GM12878 (cell line): ENCODE measurements around the gene HSD17B12. TPM values are rescaled to one million over a fixed set of nuclear protein-coding genes. Genes with fewer than 3 reads are reported as not detected.
A peak's percentile ranks its signal among the peaks of the same experiment; 100 is the strongest.
"Not testable (repeated sequence)": the region's sequence is repeated elsewhere in the genome, so short reads cannot be mapped to it uniquely, and the experiment has no call there.

ENCODE experiments used
- ATAC-seq: fragments of 200-7000 bp; cut with Tn5 transposase; 3 replicates; pipeline ENCODE4 v1.9.1; 2020; ENCODE audit warnings: mild to moderate bottlenecking, moderate library complexity
- BruUV-seq: library from RNA; stranded (reverse); fragments of 400-500 nt; replicated peaks from 2 replicates; lab custom pipeline; 2021; lab: Mats Ljungman, UMichigan
- CTCF ChIA-PET: fragments of 300-600 bp; sonication (Branson Sonifier 250); formaldehyde crosslinking; extraction: SDS; loops from one replicate; lab custom pipeline; 2021; ENCODE audit warnings: inconsistent platforms; lab: Yijun Ruan, JAX
- POLR2A ChIA-PET: fragments of 350-600 bp; formaldehyde crosslinking; extraction: SDS; loops from one replicate; lab custom pipeline; 2021; ENCODE audit warnings: inconsistent platforms; lab: Charles Lee
- RAD21 ChIA-PET: fragments of 300-600 bp; sonication (Branson Sonifier 250); formaldehyde crosslinking; loops from one replicate; lab custom pipeline; 2023; ENCODE audit warnings: antibody characterized with exemption; ENCODE audit not compliant: unreplicated experiment; lab: Charles Lee
- SMC1A ChIA-PET: fragments of 300-600 bp; sonication (Branson Sonifier 250); formaldehyde crosslinking; loops from one replicate; lab custom pipeline; 2023; ENCODE audit not compliant: unreplicated experiment, uncharacterized antibody; lab: Charles Lee
- DNase-seq: peaks from one replicate; pipeline ENCODE4 v3.0.0-alpha.2; 2011; ENCODE audit warnings: low read depth, low spot score
- FAIRE-seq: peaks from 3 replicates; lab custom pipeline; 2011; peaks lifted over from hg19 to GRCh38; lab: Jason Lieb, UNC
- H2AFZ ChIP-seq: 2 replicates; pipeline ENCODE4 v1.6.0; 2011; ENCODE audit warnings: low read depth, low read length, control low read depth; ENCODE audit not compliant: control insufficient read depth
- H3K27ac ChIP-seq: 2 replicates; pipeline ENCODE4 v1.5.1; 2011; ENCODE audit warnings: control low read depth; ENCODE audit not compliant: control insufficient read depth, insufficient read depth
- H3K27me3 ChIP-seq, 2 experiments: replicated peaks in 1 of 2; 2 replicates each; pipeline versions ENCODE4 v1.6.0 to v1.6.1; 2011; ENCODE audit warnings: low read length in 1 of 2; ENCODE audit not compliant: control insufficient read depth in 2 of 2, insufficient read depth in 2 of 2
- H3K36me3 ChIP-seq, 2 experiments: 2 replicates each; pipeline ENCODE4 v1.5.1; 2011; ENCODE audit warnings: low read length in 1 of 2; ENCODE audit not compliant: control insufficient read depth in 2 of 2, insufficient read depth in 2 of 2
- H3K4me1 ChIP-seq: 2 replicates; pipeline ENCODE4 v1.6.1; 2011; ENCODE audit warnings: mild to moderate bottlenecking, low read length, moderate library complexity, mixed read lengths; ENCODE audit not compliant: control insufficient read depth, insufficient read depth
- H3K4me2 ChIP-seq: 2 replicates; pipeline ENCODE4 v1.6.0; 2011; ENCODE audit warnings: control low read depth; ENCODE audit not compliant: control insufficient read depth, insufficient read depth
- H3K4me3 ChIP-seq: fragments of 200-600 bp; sonication (generic); 2 replicates; pipeline ENCODE4 v1.5.1; 2016
- H3K79me2 ChIP-seq: 2 replicates; pipeline ENCODE4 v1.6.0; 2011; ENCODE audit warnings: low read length; ENCODE audit not compliant: control insufficient read depth, insufficient read depth
- H3K9ac ChIP-seq: 2 replicates; pipeline ENCODE4 v1.8.0; 2011; ENCODE audit warnings: low read length, control low read depth, mixed read lengths; ENCODE audit not compliant: control insufficient read depth, insufficient read depth
- H3K9me3 ChIP-seq: replicated peaks from 3 replicates; pipeline ENCODE4 v1.5.1; 2011; ENCODE audit warnings: mild to moderate bottlenecking, low read length; ENCODE audit not compliant: control insufficient read depth, insufficient read depth
- H4K20me1 ChIP-seq: 2 replicates; pipeline ENCODE4 v1.6.0; 2011; ENCODE audit not compliant: control insufficient read depth, insufficient read depth
- CBX5 ChIP-seq: sonication (generic); IDR thresholded peaks from 2 replicates; pipeline ENCODE4 v1.6.1; 2016; ENCODE audit warnings: low read depth, moderate library complexity, mild to moderate bottlenecking, inconsistent platforms
- HCFC1 ChIP-seq: fragments of 150-350 bp; IDR thresholded peaks from 2 replicates; pipeline ENCODE4 v1.6.1; 2014; ENCODE audit warnings: low read length
- NFYB ChIP-seq: IDR thresholded peaks from 2 replicates; pipeline ENCODE4 v1.6.1; 2011; ENCODE audit warnings: low read depth, mild to moderate bottlenecking, low read length, improper control_type of control experiment, moderate library complexity; ENCODE audit not compliant: insufficient read depth
- WGBS: methylation state at CpG from one replicate; pipeline ENCODE4 v1.1.6; 2016; ENCODE audit warnings: low lambda C conversion rate; ENCODE audit not compliant: insufficient replicate concordance, insufficient coverage; ENCODE audit errors: missing lambda C conversion rate; 5-methylcytosine and 5-hydroxymethylcytosine counted together
- in situ Hi-C: fragments of 300-500 bp; cut with MboI; formaldehyde crosslinking; loops from 9 replicates; pipeline ENCODE4 v1.14.3; 2018; ENCODE audit warnings: mixed read lengths
- intact Hi-C: fragments of 100-400 bp; cut with micrococcal nuclease; formaldehyde crosslinking; loops from one replicate; pipeline ENCODE4 v1.14.2; 2022; ENCODE audit not compliant: unreplicated experiment
- polyA plus RNA-seq, 11 experiments: library from polyadenylated mRNA; depleted of rRNA in 4 of 11; unstranded in 6 of 11; stranded (reverse) in 5 of 11; fragments of >200 nt; fragmentation: Nextera tagmentation in 4 of 11; fragmentation: Illumina TruSeq in 1 of 11; extraction: Ambion mirVana in 4 of 11; extraction: Trizol in 1 of 11; gene quantifications; 1 replicate in 1 of 11; 2 replicates in 10 of 11; pipeline versions ENCODE4 v1.2.1 to v1.2.3, GENCODE V29; 2011 to 2016; ENCODE audit warnings: inconsistent platforms in 2 of 11, missing spikeins in 2 of 11, low read depth in 1 of 11
- total RNA-seq, 4 experiments: library from RNA; depleted of rRNA in 3 of 4; stranded (reverse); fragments of >200 nt in 3 of 4; fragmentation: Illumina TruSeq in 1 of 4; extraction: Trizol in 1 of 4; gene quantifications; 2 replicates each; pipeline versions ENCODE4 v1.2.1 to v1.2.3, GENCODE V29; 2013 to 2021

HSD17B12 gene
- total and polyA plus RNA-seq, 10 of the 15 experiments (the other 5 are each of a cell fraction or from before 2014, with no cell fraction given): 23.6 to 88.0 (median 64.7) TPM

DNA sequence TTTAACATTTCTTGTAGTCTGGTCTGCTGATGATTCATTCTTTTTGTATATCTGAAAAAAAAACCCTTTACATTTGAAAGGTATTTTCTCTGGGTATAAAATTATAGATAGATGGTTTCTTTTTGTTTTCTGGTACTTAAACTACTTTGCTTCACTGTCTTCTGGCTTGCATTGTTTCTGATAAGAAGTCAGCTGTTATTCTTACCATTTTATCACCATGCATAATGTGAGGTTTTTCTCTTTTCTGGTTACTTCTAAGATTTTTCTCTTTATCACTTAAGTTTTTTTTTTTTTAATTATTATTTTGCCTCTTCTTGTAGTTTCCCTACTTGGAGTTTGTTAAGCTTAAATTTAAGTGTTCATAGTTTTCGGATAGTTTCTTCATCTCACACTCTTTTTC, 84.7 kb downstream of the HSD17B12 start:
- peaks cover 0 to 9% of the 10 kb centered on the region in 2 experiments; a peak in 2 of 4 replicates for H3K36me3 ChIP-seq
- DNase-seq (no peak), ATAC-seq (no peak), FAIRE-seq (no peak)
- ChIA-PET RAD21 (no interaction called here), SMC1A (interaction anchor here (1.4 to 1.9 kb wide), 2 partner anchors 10 to 19 kb away, joined by 3 to 4 read pairs; no protein-coding TSS in a partner anchor), CTCF (no interaction called here), POLR2A (no interaction called here)
- BruUV-seq: no TSS peak
- no peak overlapping the region for H3K4me2 ChIP-seq
- TF ChIP-seq CBX5 (peak; percentile 81), HCFC1 (no peak)
- no peaks in the 10 kb centered on the region; the same call in 1 of the 3 replicates for H3K9me3 ChIP-seq
- intact Hi-C loops (no loop called here), in situ Hi-C loops (no loop called here)
- H3K9ac ChIP-seq: no peak overlapping the region
- no peaks in the 10 kb centered on the region for H3K4me1 ChIP-seq
- no peak overlapping the region for H2AFZ ChIP-seq
- H3K27ac ChIP-seq: no peak overlapping the region
- no peaks in the 10 kb centered on the region for H3K27me3 ChIP-seq
- H3K79me2 ChIP-seq: no peaks in the 10 kb centered on the region
- H3K4me3 ChIP-seq: no peak overlapping the region
- no peaks in the 10 kb centered on the region for H4K20me1 ChIP-seq
- 100% methylated on average over 1 of the region's 1 CpG for WGBS

DNA sequence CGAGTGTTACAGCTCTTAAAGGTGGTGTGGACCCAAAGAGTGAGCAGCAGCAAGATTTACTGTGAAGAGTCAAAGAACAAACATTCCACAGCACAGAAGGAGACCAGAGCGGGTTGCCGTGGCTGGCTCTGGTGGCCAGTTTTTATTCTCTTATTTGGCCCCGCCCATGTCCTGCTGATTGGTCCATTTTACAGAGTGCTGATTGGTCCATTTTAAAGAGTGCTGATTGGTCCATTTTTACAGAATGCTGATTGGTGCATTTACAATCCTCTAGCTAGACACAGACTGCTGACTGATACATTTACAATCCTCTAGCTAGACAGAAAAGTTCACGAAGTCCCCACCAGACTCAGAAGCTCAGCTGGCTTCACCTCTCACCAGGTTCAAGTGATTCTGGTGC, 88.1 kb downstream of the HSD17B12 start:
- POLR2A ChIA-PET: not testable (repeated sequence)

More for the DNA sequence above, 88.1 kb downstream of the HSD17B12 start:
- CTCF ChIA-PET, H3K4me3 ChIP-seq, H2AFZ ChIP-seq, H4K20me1 ChIP-seq, H3K36me3 ChIP-seq, H3K9me3 ChIP-seq, H3K27me3 ChIP-seq, ATAC-seq, H3K9ac ChIP-seq, RAD21 ChIA-PET, in situ Hi-C loops, H3K4me1 ChIP-seq, H3K27ac ChIP-seq, FAIRE-seq, H3K4me2 ChIP-seq, H3K79me2 ChIP-seq, intact Hi-C loops, BruUV-seq, DNase-seq: not testable (repeated sequence)
- WGBS: 76% methylated on average over 5 of the region's 5 CpGs
- peak; percentile 68 for TF ChIP-seq NFYB
- SMC1A ChIA-PET: interaction anchor here (0.6 to 0.9 kb wide), 2 partner anchors 15 to 181 kb away, joined by 3 read pairs; no protein-coding TSS in a partner anchor
